HG02870 (cell line): ENCODE measurements around the gene ARHGAP25.

ENCODE experiments used
- ATAC-seq: cut with Tn5 transposase; IDR thresholded peaks from one replicate; pipeline ENCODE4 v1.9.1; 2021; ENCODE audit warnings: mild to moderate bottlenecking, moderate library complexity; ENCODE audit not compliant: unreplicated experiment

Gene ARHGAP25, protein sequence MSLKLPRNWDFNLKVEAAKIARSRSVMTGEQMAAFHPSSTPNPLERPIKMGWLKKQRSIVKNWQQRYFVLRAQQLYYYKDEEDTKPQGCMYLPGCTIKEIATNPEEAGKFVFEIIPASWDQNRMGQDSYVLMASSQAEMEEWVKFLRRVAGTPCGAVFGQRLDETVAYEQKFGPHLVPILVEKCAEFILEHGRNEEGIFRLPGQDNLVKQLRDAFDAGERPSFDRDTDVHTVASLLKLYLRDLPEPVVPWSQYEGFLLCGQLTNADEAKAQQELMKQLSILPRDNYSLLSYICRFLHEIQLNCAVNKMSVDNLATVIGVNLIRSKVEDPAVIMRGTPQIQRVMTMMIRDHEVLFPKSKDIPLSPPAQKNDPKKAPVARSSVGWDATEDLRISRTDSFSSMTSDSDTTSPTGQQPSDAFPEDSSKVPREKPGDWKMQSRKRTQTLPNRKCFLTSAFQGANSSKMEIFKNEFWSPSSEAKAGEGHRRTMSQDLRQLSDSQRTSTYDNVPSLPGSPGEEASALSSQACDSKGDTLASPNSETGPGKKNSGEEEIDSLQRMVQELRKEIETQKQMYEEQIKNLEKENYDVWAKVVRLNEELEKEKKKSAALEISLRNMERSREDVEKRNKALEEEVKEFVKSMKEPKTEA

DNA sequence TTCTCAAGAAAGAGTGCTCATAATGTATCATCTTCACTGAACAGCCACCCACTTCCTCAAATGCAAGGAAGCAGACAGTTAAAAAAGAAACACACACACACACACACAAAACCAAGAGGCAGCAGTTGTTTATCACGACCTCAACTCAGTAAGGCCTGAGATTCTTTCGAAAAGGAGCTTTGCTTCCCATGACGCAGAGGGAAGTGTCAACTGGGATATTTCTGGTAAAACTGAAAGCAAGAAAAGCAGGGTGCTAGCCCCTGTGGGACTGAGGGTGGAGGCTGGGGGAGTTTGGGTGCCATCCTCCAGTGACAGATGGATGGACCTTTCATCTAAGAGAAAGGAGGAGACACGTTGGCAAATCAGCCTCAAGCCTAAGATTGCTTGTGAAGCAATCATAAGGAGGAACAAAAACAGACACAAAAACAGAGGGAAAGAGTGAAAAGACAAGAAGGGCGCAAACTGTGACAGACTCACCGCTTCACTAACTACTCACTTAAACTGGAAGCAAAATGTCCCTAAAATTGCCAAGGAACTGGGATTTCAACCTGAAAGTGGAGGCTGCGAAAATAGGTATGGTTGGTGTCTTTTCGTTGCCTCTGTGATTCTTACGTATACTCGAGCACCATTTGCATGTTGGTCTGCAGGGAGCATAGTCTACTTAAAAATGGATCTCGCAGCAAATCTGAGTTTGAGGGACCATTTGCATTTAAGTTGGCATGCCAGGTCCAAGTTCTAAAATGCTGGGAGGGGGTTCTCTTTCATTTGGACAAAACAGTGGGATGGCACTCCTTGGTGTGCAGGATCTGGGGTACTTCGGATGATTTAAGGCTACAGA lies at the start of gene ARHGAP25:
ARHGAP25 (plus strand) TSS at position 124 of the 838 bp plus-strand sequence; CDS start at position 513, 389 bp downstream.
- peak; percentile 43 for ATAC-seq

DNA sequence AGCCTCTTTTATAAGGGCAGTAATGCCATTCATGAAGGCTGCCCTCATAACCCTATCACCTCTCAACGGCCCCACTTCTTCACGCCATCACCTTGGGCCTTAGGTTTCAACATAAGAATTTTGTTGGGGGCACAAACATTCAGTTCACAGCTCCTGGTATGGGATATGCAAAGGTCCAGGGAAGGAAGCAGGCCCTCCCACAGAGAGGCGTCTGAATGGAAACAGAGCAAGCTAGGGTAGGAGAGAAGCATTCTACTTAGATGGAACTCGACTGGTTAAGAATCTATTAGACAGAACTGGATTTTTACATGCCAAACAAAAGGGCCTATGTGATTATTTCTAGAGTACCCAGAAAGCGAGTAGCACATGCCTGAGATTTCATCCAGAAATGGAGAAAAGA lies 48.4 kb upstream of the ARHGAP25 start:
- ATAC-seq, result no peak

DNA sequence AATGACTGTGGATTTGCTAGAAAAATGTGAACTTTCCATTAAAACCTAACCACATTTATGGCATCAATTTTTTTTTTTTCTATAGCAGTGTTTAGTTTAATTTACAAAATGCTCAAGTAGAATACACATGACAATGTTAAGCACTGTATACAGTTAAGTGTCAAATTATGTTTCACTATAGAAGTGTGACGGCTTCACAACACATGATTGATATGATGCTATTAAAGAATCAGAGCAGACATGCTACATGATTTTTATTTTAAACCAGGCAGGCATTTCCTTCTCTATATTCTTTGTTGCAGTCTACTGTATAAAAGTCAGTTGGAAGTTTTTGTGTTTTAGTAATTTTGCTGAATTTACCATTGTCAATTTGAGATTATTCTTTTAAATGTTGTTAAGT lies 47.6 kb upstream of the ARHGAP25 start:
- no peak for ATAC-seq

DNA sequence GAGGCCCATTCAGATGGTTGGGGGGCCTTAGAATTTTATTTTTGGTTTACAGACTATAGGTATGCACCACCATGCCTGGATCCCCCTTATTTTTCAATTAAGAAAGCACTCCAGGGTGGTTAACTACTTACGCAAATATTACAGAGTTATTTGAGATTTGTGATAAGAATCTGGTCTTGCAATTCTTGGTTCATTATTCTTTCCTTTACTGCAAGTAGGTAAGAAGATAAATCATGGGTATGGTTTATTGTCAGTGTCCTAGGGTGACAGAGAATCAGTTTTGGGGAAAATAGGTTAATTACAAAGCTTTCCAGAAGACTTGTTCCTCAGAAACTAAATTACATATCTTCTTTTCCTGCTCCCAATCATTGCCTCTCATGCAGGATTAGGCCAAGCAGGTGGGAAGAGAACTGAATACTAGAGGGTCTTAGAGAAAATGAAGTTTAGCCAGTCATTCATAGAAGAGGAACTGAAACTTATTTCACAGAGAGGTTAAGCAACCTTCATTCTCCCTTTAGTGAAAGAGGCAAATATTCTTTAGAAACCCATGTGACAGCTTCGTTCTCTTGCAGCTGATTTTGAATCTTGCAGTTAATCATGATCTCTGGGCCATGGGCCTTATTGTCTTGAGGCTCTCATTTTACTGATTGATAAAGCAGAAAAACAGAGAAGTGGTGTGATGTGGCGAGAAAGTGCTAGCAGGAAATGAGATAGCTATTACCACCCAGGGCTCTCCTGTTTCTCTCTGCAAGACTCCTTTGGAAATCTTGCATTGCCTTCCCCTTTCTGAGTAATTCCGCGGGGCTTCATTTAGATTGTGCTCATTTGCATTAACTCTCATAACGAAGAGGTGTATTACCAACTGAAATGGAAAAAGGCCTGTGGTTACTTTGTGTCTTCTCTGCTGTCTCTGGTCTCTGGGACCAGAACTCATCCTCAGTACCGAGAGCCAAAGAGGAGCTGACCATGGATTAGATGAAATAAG lies 44.8 kb upstream of the ARHGAP25 start:
- ATAC-seq, result peak; percentile 90

DNA sequence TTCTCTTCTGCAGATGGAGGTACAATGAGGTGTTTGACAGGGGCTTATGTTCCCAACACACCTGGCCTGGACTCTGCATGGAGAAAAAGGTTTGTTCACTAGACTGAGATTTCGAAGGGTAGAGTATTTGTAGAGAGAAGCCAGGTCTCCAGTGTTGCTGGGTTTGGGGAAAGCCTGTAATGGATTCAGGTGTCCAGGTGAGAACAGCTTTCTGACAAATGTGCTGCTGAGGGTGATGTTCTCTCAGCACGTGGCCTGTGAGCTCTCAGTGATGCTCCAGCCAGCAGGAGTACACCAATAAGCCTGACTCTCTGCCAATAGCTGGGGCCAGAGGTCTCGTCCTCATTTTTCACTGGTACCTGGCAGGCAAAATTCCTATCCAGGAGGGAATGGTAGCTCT lies 43.8 kb upstream of the ARHGAP25 start:
- ATAC-seq, result no peak

DNA sequence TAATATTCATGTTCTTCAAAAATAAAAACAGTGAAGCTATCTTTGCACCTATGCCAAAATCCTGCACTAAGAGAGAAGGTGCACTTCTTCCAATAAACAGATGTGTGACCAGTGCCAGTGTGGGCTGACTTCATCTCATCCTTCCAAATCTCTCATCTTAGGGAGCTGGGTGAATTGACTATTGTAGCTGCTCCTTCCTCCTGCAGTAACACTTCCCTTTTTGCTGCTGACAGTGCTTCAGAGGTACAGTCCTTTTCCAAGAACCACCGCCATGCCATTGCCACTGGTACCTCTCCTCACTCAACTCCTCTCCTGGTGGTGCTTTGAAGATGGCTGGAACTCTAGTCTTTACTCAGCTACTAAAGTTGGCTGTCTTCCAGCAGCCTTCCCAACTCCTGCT lies 42.1 kb upstream of the ARHGAP25 start:
- no peak for ATAC-seq

DNA sequence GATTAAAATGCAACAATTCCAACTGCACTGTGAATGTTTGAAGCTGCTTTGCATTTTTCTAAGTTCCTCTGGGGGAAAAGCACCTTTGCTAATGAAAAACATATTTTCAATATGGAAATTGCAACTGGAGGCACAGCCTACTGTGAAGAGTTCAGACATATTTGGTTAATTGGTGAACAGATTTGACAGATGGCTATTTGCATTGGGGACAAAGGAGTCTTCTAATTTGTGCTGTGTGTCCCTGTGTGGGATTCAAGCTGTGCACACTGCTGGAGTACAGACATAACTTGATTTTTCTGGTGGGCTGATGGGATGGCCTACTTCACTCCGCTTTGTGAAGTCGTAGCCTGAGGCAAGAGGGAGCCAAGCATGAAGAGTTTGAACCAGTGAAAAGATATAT lies 40.7 kb upstream of the ARHGAP25 start:
- ATAC-seq, result no peak

DNA sequence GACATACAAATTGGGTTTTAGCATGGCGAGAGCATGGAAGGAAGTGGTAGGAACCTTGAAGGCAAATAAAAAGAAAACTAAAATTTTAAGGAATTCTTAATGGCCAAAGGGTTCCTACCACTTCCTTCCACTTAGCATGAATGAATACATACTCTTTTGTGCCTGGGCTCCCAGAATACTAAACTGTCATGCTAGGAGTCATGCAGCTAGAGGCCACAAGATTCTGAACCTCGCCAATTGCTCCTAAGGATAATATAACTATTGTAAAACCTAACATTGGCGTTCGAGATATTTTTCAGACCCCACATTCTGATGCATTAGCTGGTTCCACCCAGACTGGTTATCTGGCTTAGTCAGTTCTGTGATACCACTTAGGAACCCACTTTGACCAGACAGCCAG lies 38.6 kb upstream of the ARHGAP25 start:
- ATAC-seq, result no peak

DNA sequence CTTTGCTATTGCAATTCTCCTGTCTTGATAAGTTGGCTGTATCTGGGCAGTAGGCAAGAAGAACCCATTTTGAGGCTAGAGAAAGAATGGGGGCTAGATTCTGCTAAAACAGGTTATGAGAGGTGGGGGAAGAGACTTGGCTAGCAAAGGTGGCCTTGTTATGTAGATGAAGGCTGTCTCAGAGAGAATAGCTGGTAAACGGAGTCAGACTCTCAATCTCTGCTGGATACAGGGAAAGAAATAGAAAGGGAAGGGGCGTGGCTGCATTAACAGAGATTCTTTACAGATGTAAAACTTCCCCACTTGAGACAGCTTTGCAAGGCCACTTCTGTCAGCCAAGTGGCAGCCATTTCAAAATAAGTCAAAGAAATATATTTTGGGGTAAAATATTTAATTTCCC lies 38.1 kb upstream of the ARHGAP25 start:
- ATAC-seq, result no peak

DNA sequence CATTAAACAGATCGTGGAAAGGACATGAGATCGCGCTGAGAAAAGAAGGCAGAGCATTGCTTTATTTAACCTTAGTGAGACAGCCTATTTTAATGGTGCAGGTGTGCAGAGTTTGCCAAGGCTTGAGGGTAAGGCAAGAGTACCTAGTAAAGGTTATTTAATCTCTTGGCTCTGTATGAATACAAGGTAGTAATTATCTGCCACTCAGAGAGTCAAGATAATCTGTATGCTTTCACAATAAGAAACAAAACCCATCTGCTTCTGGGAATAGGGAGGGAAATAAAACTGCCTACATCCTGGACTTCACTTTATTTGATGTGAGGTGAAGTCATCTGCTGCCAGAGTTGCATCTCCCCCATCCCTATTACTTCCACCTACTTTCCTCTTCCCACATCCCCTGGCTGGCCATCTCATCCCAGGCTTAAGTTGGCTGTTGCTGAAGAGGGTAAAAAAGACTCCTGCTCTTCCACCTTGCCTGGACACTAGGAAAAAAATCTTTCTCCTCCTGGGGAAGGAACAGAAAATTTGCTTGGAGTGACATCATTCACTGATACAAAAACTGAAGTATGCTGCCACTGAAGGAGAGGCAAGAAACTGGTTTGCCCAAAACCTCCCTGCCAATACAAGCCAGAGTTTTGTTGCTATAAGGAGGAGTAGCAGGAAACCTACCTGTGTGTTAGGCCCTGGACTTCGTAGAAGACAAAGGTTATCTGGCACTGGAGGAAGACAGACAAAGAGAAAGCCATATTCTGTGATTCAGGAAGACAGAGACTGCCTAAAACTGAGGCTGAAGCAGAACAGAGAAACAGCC lies 35.8 kb upstream of the ARHGAP25 start:
- ATAC-seq, result no peak

DNA sequence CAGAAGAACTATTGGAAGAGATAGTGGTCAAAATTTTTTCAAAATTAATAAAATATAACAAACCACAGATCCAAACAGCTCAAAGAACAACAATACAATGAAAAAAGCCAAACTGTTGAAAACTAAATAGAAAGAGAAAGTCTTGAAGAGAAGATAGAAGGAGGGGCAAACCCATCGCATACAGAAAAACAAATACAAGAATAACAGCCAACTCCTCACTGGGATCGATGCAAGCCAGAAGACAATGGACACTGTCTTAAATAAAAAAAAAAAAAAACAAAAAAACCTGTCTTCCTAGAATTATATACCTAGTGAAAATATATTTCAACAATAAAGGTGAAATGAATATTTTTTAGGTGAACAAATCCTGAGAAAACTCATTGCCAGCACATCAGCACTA lies 34.1 kb upstream of the ARHGAP25 start:
- ATAC-seq, result no peak

DNA sequence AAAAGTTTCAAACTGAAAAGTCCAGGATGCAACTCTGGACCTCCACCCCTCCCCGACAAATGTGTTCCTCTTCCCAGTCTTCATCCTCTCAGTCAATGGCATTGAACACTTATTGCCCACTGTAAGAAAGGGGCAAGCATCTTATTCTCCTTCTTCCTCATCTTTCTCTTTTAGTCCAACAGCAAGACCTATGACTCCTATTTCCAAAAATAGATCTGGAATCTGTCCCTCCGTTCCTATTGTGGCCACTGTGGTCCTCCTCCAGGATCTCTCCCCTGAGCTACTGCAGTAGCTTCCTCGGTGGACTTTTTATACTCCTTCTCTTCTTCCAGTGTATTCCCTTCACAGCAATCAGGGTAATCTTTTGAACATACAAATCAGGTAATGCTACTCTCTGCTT lies 28.0 kb upstream of the ARHGAP25 start:
- no peak for ATAC-seq

DNA sequence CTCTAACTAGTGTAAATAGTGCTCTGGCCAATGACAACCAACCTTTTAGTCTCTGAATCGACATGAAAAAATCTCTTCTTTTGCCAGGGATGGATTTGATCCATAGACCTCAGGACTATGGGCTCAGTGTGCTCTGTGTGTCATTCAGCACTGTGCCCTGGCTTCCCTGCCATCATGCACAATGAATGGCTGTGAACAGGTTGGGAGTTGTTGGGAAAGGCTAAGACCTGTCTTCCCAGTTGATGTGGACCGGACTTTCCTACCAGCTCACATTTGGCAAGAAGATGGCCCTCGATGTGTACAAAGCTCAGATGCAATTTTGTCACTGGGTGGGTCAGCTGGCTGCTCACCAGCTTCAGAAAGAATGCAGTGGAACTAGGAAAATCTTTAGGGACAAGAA lies 26.0 kb upstream of the ARHGAP25 start:
- ATAC-seq, result no peak

DNA sequence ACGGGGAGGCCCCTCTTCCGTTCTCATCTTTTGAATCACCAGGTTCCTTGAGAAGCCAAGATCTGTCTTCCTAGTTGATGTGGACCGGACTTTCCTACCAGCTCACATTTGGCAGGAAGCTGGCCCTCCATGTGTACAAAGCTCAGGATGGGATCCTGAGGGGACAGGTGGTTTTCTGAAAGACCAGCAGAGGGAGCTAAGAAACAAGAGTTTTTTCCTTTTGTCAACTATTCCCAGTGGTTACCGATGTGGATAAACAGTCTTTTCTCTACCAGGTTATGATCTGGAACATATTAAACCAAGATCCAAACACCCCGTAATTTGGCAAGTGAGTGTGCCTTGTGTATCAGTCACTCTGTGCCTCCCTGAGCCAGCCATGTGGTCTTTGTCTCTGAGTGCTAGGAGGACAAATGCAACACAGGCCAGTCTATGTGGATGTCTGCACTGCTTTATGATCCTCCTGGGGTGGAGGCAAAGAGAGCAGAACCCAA lies 25.1 kb upstream of the ARHGAP25 start:
- ATAC-seq, result no peak

DNA sequence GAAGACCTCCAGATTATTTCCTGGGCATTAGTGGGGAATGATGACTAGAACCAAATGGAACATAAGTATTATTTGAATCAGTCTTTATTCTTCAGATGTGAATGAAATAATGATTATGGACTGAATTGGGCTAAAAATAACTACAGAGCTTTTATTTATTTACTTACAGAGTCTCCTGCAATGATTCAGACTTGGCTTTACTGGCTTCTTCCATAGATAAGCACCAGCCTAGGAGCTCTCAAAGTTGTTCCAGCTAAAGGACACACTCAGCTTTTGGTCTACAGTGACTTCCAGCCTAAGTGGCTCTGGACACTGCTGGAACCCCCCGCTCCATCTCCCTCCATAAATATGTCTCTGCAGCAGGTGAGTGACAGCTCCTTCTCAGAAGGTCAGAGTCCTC lies 24.3 kb upstream of the ARHGAP25 start:
- no peak for ATAC-seq

DNA sequence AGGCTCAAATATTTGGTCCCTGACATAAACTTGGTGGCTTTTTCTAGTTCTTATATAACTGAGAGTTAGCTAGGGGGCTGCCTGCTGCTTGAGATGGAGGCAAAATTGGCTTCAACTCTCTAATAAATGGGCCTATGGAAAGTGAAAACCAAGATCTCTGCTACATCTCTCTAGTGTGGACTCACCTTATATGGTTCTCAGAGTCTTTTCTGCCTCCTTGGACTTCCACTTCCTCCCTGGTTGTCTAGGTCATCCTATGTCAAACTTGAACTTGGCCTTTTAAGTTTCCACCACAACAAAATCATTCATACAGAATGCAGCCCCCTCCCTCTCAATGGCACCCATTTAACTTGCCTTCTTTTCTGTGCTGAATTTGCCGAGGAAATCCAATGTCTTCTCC lies 23.9 kb upstream of the ARHGAP25 start:
- ATAC-seq, result peak; percentile 30

DNA sequence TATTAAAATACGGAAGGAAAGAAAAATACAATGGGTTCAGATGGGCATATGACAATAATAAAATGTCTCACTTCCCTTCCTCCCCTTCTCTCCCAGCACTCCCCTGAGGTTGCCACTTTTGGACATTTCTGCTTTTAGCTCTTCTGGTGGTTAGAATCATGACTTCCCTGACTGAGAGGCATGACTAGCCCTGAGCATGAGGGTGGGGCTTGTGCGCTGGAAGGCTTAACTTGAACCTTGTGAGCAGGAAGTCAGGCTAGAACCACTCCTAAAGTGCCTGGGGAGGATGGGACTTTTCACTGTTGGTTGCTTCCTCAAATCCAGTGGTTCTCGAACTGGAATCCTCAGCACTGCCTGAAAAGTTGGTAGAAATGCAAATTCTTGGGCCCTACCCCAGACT lies 19.7 kb upstream of the ARHGAP25 start:
- peak; percentile 68 for ATAC-seq

DNA sequence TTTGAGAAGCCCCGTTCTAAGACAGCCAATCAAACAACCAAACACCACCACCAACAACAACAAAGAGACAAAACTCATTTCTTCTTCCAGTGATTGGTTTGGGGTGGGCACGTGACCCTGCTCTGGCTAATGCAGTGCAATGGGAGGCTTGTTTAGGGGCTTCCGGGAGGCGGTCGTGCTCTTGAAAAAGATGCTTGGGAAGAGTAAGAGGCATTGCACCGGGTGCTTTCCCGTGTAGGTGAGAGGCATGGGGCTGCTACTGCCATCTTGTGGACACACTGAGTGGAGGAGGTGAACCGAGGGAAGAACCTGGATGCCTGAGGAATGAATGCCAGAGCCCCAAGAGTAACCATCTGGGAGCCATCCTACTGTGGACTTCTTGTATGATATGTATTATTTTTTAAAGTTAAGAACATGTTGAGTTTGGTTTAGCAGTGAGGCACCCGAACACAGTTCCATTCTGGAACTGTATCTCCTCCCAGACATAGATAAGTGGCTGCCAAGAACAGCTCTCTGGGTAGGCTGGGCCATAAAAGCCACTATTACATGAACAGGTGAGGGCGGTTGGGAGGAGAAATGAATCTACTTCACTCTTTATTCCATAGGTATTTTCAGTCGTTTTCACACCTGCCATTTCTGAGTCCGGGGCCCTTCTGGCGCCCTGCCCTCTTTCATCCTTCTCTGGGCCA lies 19.1 kb upstream of the ARHGAP25 start:
- peak; percentile 43 for ATAC-seq
